Osteocyte (in vitro differentiated cells): ENCODE measurements around the gene CFP. TPM values are rescaled to one million over a fixed set of nuclear protein-coding genes. Genes with fewer than 3 reads are reported as not detected.

Source experiments
- DNase-seq: peaks from one replicate; pipeline ENCODE4 v3.0.0; 2021; ENCODE audit warnings: mixed read lengths; ENCODE audit not compliant: unreplicated experiment; ENCODE audit errors: extremely low spot score
- H3K27ac Mint-ChIP-seq: one replicate; pipeline ENCODE4 v1.8.0; 2021; ENCODE audit warnings: mild to moderate bottlenecking, mixed read lengths; ENCODE audit not compliant: unreplicated experiment
- H3K27me3 Mint-ChIP-seq: one replicate; pipeline ENCODE4 v1.8.0; 2021; ENCODE audit warnings: mixed read lengths; ENCODE audit not compliant: unreplicated experiment
- H3K36me3 Mint-ChIP-seq: one replicate; pipeline ENCODE4 v1.8.0; 2021; ENCODE audit warnings: mixed read lengths; ENCODE audit not compliant: unreplicated experiment
- H3K4me1 Mint-ChIP-seq: one replicate; pipeline ENCODE4 v1.8.0; 2021; ENCODE audit warnings: mixed read lengths; ENCODE audit not compliant: unreplicated experiment
- H3K4me3 Mint-ChIP-seq: one replicate; pipeline ENCODE4 v1.8.0; 2021; ENCODE audit warnings: mild to moderate bottlenecking, moderate library complexity, mixed read lengths; ENCODE audit not compliant: unreplicated experiment
- H3K9me3 Mint-ChIP-seq: one replicate; pipeline ENCODE4 v1.8.0; 2021; ENCODE audit warnings: mixed read lengths; ENCODE audit not compliant: unreplicated experiment
- total RNA-seq: library from RNA; stranded (reverse); gene quantifications from 2 replicates; pipeline ENCODE4 v1.2.1, GENCODE V29; 2021
- TF ChIP-seq, protein P1 (sequence below): fragments of 200-600 bp; sonication (generic); IDR thresholded peaks from 2 replicates; pipeline ENCODE4 v1.5.0; 2021; ENCODE audit warnings: antibody characterized with exemption, mild to moderate bottlenecking, moderate library complexity

Gene CFP
- total RNA-seq, 1 donor from 2014 or later = 0.97 TPM

DNA sequence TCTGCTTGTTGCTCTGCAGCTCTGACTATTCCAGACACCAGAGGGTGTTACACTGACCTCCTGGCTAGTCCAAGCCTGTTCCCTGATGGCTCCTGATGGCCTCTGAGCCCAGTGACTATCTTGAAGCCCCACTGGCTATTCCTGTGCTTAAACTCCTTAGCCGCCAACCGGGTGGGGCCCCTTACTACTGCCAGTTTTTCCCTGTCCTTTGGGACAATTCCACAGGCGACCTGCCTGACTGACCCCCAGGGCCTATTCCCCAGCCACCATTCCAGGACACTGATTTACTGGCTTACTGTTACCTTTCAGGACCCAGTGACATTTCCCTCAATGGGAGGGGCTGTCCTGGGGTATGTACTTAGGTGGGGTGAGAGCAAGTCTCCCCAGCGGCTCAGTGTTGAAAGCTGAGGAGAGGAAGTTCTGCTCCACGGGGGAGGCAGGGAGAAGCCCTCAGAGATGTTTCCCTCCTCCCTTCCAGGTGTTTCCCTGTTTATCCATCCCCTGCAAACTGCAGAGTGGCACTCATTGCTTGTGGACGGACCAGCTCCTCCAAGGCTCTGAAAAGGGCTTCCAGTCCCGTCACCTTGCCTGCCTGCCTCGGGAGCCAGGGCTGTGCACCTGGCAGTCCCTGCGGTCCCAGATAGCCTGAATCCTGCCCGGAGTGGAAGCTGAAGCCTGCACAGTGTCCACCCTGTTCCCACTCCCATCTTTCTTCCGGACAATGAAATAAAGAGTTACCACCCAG, 43.5 kb downstream of the CFP start:
- H3K36me3 Mint-ChIP-seq = peaks cover 4% of the 10 kb centered on the region
- H3K4me1 Mint-ChIP-seq = peaks cover 16% of the 10 kb centered on the region
- H3K4me3 Mint-ChIP-seq = no peak overlapping the region
- H3K27me3 Mint-ChIP-seq = no peaks in the 10 kb centered on the region
- TF ChIP-seq, protein P1, sequence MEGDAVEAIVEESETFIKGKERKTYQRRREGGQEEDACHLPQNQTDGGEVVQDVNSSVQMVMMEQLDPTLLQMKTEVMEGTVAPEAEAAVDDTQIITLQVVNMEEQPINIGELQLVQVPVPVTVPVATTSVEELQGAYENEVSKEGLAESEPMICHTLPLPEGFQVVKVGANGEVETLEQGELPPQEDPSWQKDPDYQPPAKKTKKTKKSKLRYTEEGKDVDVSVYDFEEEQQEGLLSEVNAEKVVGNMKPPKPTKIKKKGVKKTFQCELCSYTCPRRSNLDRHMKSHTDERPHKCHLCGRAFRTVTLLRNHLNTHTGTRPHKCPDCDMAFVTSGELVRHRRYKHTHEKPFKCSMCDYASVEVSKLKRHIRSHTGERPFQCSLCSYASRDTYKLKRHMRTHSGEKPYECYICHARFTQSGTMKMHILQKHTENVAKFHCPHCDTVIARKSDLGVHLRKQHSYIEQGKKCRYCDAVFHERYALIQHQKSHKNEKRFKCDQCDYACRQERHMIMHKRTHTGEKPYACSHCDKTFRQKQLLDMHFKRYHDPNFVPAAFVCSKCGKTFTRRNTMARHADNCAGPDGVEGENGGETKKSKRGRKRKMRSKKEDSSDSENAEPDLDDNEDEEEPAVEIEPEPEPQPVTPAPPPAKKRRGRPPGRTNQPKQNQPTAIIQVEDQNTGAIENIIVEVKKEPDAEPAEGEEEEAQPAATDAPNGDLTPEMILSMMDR = no peak
- no peak overlapping the region for H3K27ac Mint-ChIP-seq
- peak; percentile 69 for DNase-seq
- H3K9me3 Mint-ChIP-seq = no peaks in the 10 kb centered on the region

DNA sequence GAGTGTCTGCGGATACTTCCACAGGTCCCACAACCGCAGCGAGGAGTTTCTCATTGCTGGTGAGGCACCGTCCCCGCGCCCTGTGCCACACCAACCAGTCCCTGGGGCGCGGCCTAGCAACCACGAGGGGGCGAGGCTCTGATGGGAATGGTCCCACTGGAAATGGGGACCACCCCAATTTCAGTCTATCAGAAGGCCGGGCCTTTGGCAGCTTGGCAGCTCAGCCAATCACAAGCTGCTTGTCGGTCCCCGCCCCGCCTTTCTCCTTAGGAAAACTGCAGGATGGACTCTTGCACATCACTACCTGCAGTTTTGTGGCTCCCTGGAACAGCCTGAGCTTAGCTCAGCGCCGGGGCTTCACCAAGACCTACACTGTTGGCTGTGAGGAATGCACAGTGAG, 44.5 kb downstream of the CFP start:
- peak; percentile 82 for DNase-seq
- H3K9me3 Mint-ChIP-seq = no peaks in the 10 kb centered on the region
- no peaks in the 10 kb centered on the region for H3K27me3 Mint-ChIP-seq
- no peak overlapping the region for H3K27ac Mint-ChIP-seq
- peaks cover 16% of the 10 kb centered on the region for H3K4me1 Mint-ChIP-seq
- TF ChIP-seq, protein P1 = no peak
- no peak overlapping the region for H3K4me3 Mint-ChIP-seq
- H3K36me3 Mint-ChIP-seq = peaks cover 4% of the 10 kb centered on the region

DNA sequence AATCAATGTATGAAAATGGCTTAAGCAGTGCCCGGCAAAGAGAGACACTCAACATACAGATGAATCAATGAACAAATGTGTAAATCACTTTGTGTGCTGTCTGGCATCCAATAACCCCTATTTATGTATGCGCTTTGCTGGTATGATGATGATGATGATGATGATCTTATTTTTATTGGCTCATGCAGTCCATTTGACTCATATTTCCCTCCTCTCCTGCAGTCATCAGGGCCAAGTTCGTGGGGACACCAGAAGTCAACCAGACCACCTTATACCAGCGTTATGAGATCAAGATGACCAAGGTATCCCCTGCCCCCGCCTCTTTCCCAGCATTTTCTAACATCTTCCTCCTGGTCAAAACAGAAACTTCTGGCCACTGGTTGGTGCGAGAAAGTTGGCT, 45.0 kb downstream of the CFP start:
- Mint-ChIP-seq H3K27me3 (no peaks in the 10 kb centered on the region), H3K9me3 (no peaks in the 10 kb centered on the region), H3K27ac (no peak overlapping the region), H3K4me3 (no peak overlapping the region), H3K4me1 (peaks cover 16% of the 10 kb centered on the region), H3K36me3 (peaks cover 4% of the 10 kb centered on the region)
- TF ChIP-seq, protein P1 = no peak
- DNase-seq = peak; percentile 40

DNA sequence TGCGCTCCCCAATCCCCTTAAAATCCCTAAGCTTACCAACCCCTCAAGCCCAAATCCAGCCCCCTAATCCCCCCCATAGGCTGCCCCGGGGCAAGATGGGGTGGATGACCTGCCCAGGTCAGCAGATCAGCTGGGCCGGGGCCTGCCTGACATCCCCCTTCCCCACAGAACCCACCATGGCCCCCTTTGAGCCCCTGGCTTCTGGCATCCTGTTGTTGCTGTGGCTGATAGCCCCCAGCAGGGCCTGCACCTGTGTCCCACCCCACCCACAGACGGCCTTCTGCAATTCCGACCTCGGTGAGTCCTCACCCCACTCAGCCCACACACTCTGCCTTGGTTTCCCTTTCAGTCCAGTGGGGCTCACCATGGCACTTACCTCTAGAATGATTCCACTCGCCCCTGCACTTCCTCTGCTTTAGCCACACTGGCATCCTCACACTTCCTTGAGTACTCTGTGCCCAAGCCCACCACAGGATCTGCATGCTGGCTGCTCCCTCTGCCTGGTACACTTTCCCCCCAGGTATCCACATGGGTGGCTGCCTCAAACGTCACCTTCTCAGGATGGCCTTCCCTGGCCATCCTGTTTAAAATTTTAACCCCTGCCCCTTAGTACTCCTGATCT, 46.4 kb downstream of the CFP start:
- peak; percentile 82 for DNase-seq
- TF ChIP-seq, protein P1 = no peak
- H3K27me3 Mint-ChIP-seq = no peaks in the 10 kb centered on the region
- H3K4me1 Mint-ChIP-seq = peaks cover 17% of the 10 kb centered on the region
- H3K4me3 Mint-ChIP-seq = peak overlapping the region; percentile 64
- peaks cover 4% of the 10 kb centered on the region for H3K36me3 Mint-ChIP-seq
- peak overlapping the region; percentile 47 for H3K27ac Mint-ChIP-seq
- H3K9me3 Mint-ChIP-seq = no peaks in the 10 kb centered on the region
